Body of pancreas (tissue), 4 donors: Measurements from ENCODE around the gene TMEM128. TPM values are rescaled to one million over a fixed set of nuclear protein-coding genes. Genes with fewer than 3 reads are reported as not detected.
"Not testable (repeated sequence)": the region's sequence is repeated elsewhere in the genome, so short reads cannot be mapped to it uniquely, and the experiment has no call there.

Experiments
- ATAC-seq: fragments of 150-250 bp; one replicate; pipeline ENCODE4 v1.9.1; 2016
- DNase-seq, 4 donors: peaks; one replicate each; pipeline ENCODE4 v3.0.0-alpha.2; 2019
- H3K27ac ChIP-seq, 4 donors: fragments of 200-600 bp; sonication (generic); 1 replicate in 3 of 4; 2 replicates in 1 of 4; pipeline versions ENCODE4 v1.5.1 to v1.6.1; 2016 to 2019; ENCODE audit warnings: mild to moderate bottlenecking in 1 of 4, mixed read lengths in 1 of 4, moderate library complexity in 1 of 4
- H3K27me3 ChIP-seq, 2 donors: fragments of 200-600 bp; sonication (generic); one replicate each; pipeline ENCODE4 v1.6.0; 2016; ENCODE audit warnings: mild to moderate bottlenecking in 1 of 2
- H3K36me3 ChIP-seq, 2 donors: fragments of 200-600 bp; sonication (generic); replicated peaks in 1 of 2; 2 replicates each; pipeline ENCODE4 v1.5.1; 2016; ENCODE audit warnings: low read depth in 2 of 2; ENCODE audit not compliant: insufficient read depth in 1 of 2
- H3K4me1 ChIP-seq: fragments of 200-600 bp; sonication (generic); one replicate; pipeline ENCODE4 v1.6.0; 2016
- H3K4me3 ChIP-seq, 2 donors: fragments of 200-600 bp; sonication (generic); 1 replicate in 1 of 2; 2 replicates in 1 of 2; pipeline ENCODE4 v1.5.1; 2016 to 2019
- H3K9me3 ChIP-seq, 3 donors: fragments of 200-600 bp; sonication (generic); 1 replicate in 2 of 3; 2 replicates in 1 of 3; pipeline ENCODE4 v1.5.1; 2016
- POLR2A ChIP-seq, 3 donors: fragments of 450-650 bp; IDR thresholded peaks; one replicate each; pipeline ENCODE4 v1.6.1; 2016; ENCODE audit warnings: antibody characterized with exemption in 3 of 3, mild to moderate bottlenecking in 2 of 3
- WGBS, 2 donors: methylation state at CpG; one replicate each; pipeline ENCODE4 v1.1.5; 2017; 5-methylcytosine and 5-hydroxymethylcytosine counted together
- intact Hi-C: fragments of 100-400 bp; cut with DNase I; formaldehyde crosslinking; loops from one replicate; pipeline ENCODE4 v1.15.1; 2023
- total RNA-seq, 2 donors: library from RNA; depleted of rRNA; stranded (reverse); fragments of >200 nt; gene quantifications; one replicate each; pipeline ENCODE4 v1.1.0, GENCODE V29; 2016
- TF ChIP-seq, protein P1 (sequence below), 7 experiments: fragments of 450-650 bp in 4 of 7; fragments of 200-600 bp in 3 of 7; sonication (generic) in 3 of 7; IDR thresholded peaks; one replicate each; pipeline ENCODE4 v1.5.1; 2016 to 2019; ENCODE audit warnings: antibody characterized with exemption in 7 of 7

The TMEM128 gene
- total RNA-seq, 2 donors from 2014 or later: 12.9 to 17.1 TPM

DNA sequence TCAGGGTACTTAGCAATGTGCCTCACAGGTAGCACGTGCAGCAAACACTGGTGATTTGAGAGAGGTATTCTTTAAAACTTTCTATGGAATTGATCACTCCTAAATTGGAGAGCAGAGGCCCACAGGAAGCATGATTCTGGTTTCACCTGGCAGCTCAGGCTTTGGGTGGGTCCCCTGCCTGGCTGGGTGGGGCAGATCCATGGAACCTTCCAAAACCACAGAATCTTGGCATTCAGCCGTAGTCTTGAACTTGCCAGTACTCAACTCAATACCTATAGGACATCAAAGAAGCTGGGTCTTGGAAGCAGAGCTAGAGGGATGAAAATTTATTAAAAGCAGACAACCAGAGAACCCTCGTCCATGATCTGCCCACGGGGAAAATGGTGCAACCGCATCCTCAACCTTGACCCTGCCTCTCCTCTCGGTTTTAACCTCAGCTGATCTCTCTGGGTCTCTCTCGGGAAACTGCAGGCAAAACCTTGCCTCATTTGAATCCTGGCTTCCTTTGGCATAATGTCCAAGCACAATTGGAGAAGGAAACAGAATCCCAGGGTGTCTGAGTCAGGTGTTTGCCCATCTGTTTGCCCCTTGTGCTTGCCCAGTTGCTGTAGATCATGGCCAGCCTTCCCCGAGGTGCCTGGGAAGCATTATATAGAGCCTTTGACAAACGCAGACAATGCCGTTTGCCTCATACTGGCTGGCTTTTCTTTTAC is 44.2 kb downstream of the TMEM128 start:
- H3K27ac ChIP-seq: no peak overlapping the region
- DNase-seq (no peak), ATAC-seq (no peak)
- H3K9me3 ChIP-seq: no peaks in the 10 kb centered on the region
- H3K4me1 ChIP-seq: no peaks in the 10 kb centered on the region
- no peaks in the 10 kb centered on the region for H3K27me3 ChIP-seq
- TF ChIP-seq POLR2A (IDR thresholded peaks at IDR 0.05): no peak
- TF ChIP-seq, protein P1, sequence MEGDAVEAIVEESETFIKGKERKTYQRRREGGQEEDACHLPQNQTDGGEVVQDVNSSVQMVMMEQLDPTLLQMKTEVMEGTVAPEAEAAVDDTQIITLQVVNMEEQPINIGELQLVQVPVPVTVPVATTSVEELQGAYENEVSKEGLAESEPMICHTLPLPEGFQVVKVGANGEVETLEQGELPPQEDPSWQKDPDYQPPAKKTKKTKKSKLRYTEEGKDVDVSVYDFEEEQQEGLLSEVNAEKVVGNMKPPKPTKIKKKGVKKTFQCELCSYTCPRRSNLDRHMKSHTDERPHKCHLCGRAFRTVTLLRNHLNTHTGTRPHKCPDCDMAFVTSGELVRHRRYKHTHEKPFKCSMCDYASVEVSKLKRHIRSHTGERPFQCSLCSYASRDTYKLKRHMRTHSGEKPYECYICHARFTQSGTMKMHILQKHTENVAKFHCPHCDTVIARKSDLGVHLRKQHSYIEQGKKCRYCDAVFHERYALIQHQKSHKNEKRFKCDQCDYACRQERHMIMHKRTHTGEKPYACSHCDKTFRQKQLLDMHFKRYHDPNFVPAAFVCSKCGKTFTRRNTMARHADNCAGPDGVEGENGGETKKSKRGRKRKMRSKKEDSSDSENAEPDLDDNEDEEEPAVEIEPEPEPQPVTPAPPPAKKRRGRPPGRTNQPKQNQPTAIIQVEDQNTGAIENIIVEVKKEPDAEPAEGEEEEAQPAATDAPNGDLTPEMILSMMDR (IDR thresholded peaks at IDR 0.05): no peak
- WGBS, 2 donors: 60 to 65% methylated on average over 10 of the region's 10 CpGs
- no peak overlapping the region for H3K4me3 ChIP-seq
- no peaks in the 10 kb centered on the region for H3K36me3 ChIP-seq
- intact Hi-C loops: no loop called here

- no peak for TF ChIP-seq POLR2A (IDR thresholded peaks at IDR 0.05)
- TF ChIP-seq, protein P1 (IDR thresholded peaks at IDR 0.05): no peak
- intact Hi-C loops: no loop called here
- WGBS, 2 donors: 36 to 44% methylated on average over 2 to 4 of the region's 4 CpGs
These were observed 45.5 kb downstream of the TMEM128 start for GRCh38 chr4:4202510-4202909.

DNA sequence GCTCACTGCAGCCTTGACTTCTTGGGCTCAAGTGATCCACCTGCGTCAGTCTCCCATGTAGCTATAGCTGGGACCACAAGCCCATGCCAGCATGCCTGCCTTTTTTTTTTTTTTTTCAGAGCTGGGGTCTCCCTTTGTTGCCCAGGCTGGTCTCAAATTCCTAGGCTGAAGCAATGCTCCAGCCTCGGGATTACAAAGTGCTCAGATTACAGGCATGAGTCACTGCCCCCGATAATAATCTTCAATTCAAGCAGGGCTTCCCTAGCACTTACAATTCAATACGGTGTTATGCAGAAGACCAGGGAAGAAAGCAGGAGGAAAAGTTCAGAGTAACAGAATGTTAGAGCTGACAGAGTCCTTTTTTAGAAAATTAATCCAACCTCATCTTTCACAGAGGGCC is 47.4 kb downstream of the TMEM128 start:
- Histone ChIP-seq H3K4me3 (no peak overlapping the region), H3K27me3 (no peaks in the 10 kb centered on the region), H3K4me1 (no peaks in the 10 kb centered on the region), H3K27ac (no peak overlapping the region), H3K36me3 (no peaks in the 10 kb centered on the region), H3K9me3 (no peaks in the 10 kb centered on the region)
- WGBS, 2 donors: 40% methylated on average over 4 of the region's 4 CpGs
- DNase-seq: no peak
- intact Hi-C loops: no loop called here
- no peak for ATAC-seq
- TF ChIP-seq, protein P1 (IDR thresholded peaks at IDR 0.05): no peak
- no peak for TF ChIP-seq POLR2A (IDR thresholded peaks at IDR 0.05)

More at GRCh38 chr4:4202510-4202909, 45.5 kb downstream of the TMEM128 start:
- no peak for ATAC-seq
- DNase-seq: no peak
- no peaks in the 10 kb centered on the region for H3K9me3 ChIP-seq
- no peaks in the 10 kb centered on the region for H3K4me1 ChIP-seq
- no peaks in the 10 kb centered on the region for H3K27me3 ChIP-seq
- no peak overlapping the region for H3K4me3 ChIP-seq
- H3K27ac ChIP-seq: no peak overlapping the region
- H3K36me3 ChIP-seq: no peaks in the 10 kb centered on the region

DNA sequence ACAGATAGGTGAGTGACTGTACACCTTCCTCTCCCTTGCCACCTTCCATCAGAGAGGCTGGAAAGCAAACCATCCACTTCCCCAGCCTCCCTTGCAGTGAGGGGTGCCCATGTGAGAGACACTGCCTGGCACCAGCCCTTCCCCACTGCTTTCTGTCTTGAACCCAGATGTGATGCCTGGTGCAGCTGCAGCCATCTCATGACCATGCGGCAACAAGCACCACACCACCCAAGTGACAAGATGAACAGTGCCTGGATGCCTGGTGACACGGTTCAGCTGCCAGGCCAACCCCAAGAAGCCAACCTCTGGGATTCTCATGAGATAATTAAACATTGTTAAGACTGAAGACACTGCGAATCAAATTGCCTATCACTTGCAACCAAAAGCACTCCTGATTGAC is 52.7 kb downstream of the TMEM128 start:
- H3K27ac ChIP-seq: no peak overlapping the region
- H3K4me1 ChIP-seq: no peaks in the 10 kb centered on the region
- DNase-seq (no peak), ATAC-seq (no peak)
- no peaks in the 10 kb centered on the region for H3K36me3 ChIP-seq
- H3K27me3 ChIP-seq: no peaks in the 10 kb centered on the region
- no peak overlapping the region for H3K4me3 ChIP-seq
- intact Hi-C loops: no loop called here
- TF ChIP-seq, protein P1 (IDR thresholded peaks at IDR 0.05): no peak
- no peak for TF ChIP-seq POLR2A (IDR thresholded peaks at IDR 0.05)
- no peaks in the 10 kb centered on the region for H3K9me3 ChIP-seq
- WGBS, 2 donors: 93 to 97% methylated on average over 3 of the region's 3 CpGs

DNA sequence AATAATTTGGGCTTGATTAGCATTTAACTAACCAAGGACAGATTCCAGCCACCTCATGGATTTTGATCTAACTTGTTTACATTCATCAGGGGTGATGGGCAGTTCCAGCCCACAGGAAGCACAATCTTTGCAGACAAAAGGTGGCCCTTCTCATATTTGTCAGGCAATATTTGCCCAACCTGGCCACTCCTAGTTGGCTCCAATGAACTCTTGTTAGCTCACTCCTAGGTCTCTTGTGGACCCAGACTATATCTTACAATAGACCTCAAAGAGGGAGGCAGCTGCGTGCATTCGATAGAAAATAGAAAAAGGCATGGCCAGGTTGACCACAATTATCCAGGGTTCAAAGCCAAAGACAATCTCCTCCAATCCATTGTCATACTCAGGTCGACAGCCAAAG is 59.5 kb downstream of the TMEM128 start:
- H3K36me3 ChIP-seq, H3K27me3 ChIP-seq, ATAC-seq, H3K27ac ChIP-seq, H3K9me3 ChIP-seq, DNase-seq, H3K4me1 ChIP-seq, intact Hi-C loops, H3K4me3 ChIP-seq: not testable (repeated sequence)
- 30 to 39% methylated on average over 3 of the region's 3 CpGs for WGBS, 2 donors

Other genes starting within 250 kb of the TMEM128 start
- not detected for gene OTOP1, start 21.3 kb downstream of the TMEM128 start, total RNA-seq
- 10 to 100 TPM in 1 of 2 donors, 1 to 10 TPM in 1; 7.6 to 12.5 TPM for gene LYAR, start 41.9 kb upstream of the TMEM128 start, total RNA-seq
- gene ZBTB49, start 42.0 kb upstream of the TMEM128 start, total RNA-seq: 10 to 100 TPM in 1 of 2 donors, 1 to 10 TPM in 1; 9.1 to 23.4 TPM
- gene NSG1, start 138.9 kb upstream of the TMEM128 start, total RNA-seq: 1 to 10 TPM in 1 of 2 donors, under 1 TPM in 1; 0.78 to 1.3 TPM